Measurements from ENCODE around the gene PSMD10. TPM values are rescaled to one million over a fixed set of nuclear protein-coding genes. Genes with fewer than 3 reads are reported as not detected.

Gene PSMD10
- total and polyA plus RNA-seq, 4 donors, result 17.7 to 21.9 (median 19.1) TPM

- Histone ChIP-seq H3K27me3 (ENCODE audit: control insufficient read depth in 4 of 4, insufficient read depth in 4 of 4, low read length in 3 of 4) (no peaks in the 10 kb centered on the region), H3K36me3 (ENCODE audit: control insufficient read depth in 4 of 4, insufficient read depth in 3 of 4, low read depth in 1 of 4, low read length in 3 of 4) (no peaks in the 10 kb centered on the region), H3K9me3 (ENCODE audit: control insufficient read depth in 4 of 4, low read length in 3 of 4) (no peaks in the 10 kb centered on the region), H3K4me1 (ENCODE audit: control insufficient read depth in 4 of 4, insufficient read depth in 4 of 4, low read length in 3 of 4) (no peaks in the 10 kb centered on the region), H3K4me3 (ENCODE audit: low read depth in 1 of 3, low read length in 3 of 3) (no peak overlapping the region), H3K9ac (ENCODE audit: low read depth in 1 of 2, low read length in 2 of 2) (no peak overlapping the region), H3K27ac (ENCODE audit: low read depth in 1 of 2, low read length in 2 of 2) (no peak overlapping the region)
- 90% methylated on average over 3 of the region's 3 CpGs for WGBS
- TF ChIP-seq REST (IDR thresholded peaks at IDR 0.05) (no peak), TAF1 (conservative IDR thresholded peaks at IDR 0.05) (no peak), RAD21 (IDR thresholded peaks at IDR 0.05) (no peak), RXRA (IDR thresholded peaks at IDR 0.05) (no peak), CTCF (IDR thresholded peaks at IDR 0.05; ENCODE audit: low read depth, low read length, missing input control) (no peak), ZBTB33 (IDR thresholded peaks at IDR 0.05) (no peak), NR2F2 (IDR thresholded peaks at IDR 0.05) (no peak), YY1 (IDR thresholded peaks at IDR 0.05) (no peak), JUND (IDR thresholded peaks at IDR 0.05) (no peak), HNF4G (IDR thresholded peaks at IDR 0.05) (no peak), MAX (IDR thresholded peaks at IDR 0.05) (no peak)
- no peak for DNase-seq (ENCODE audit: low spot score)
Observed at GRCh38 chrX:108117988-108118387, 26.6 kb upstream of the PSMD10 start.

- no peak overlapping the region for H3K27ac ChIP-seq (ENCODE audit: low read depth in 1 of 2, low read length in 2 of 2)
- TF ChIP-seq GABPA (IDR thresholded peaks at IDR 0.05 in 1 of 2, conservative IDR thresholded peaks at IDR 0.05 in 1 of 2), result no peak
- TF ChIP-seq ATF3 (IDR thresholded peaks at IDR 0.05), result no peak
- TF ChIP-seq HNF4A (conservative IDR thresholded peaks at IDR 0.05), result no peak
- no peak for TF ChIP-seq SP1 (IDR thresholded peaks at IDR 0.05)
- TF ChIP-seq HNF4G (IDR thresholded peaks at IDR 0.05), result no peak
- no peak for TF ChIP-seq FOXA2 (IDR thresholded peaks at IDR 0.05)
- TF ChIP-seq YY1 (IDR thresholded peaks at IDR 0.05), result no peak
- TF ChIP-seq FOXA1 (IDR thresholded peaks at IDR 0.05), result no peak
- no peaks in the 10 kb centered on the region for H3K4me1 ChIP-seq (ENCODE audit: control insufficient read depth in 4 of 4, insufficient read depth in 4 of 4, low read length in 3 of 4)
- no peak for DNase-seq (ENCODE audit: low spot score)
- H3K4me3 ChIP-seq (ENCODE audit: low read depth in 1 of 3, low read length in 3 of 3), result no peak overlapping the region
- H3K9me3 ChIP-seq (ENCODE audit: control insufficient read depth in 4 of 4, low read length in 3 of 4), result no peaks in the 10 kb centered on the region
- no peaks in the 10 kb centered on the region for H3K27me3 ChIP-seq (ENCODE audit: control insufficient read depth in 4 of 4, insufficient read depth in 4 of 4, low read length in 3 of 4)
- H3K9ac ChIP-seq (ENCODE audit: low read depth in 1 of 2, low read length in 2 of 2), result no peak overlapping the region
- no peaks in the 10 kb centered on the region for H3K36me3 ChIP-seq (ENCODE audit: control insufficient read depth in 4 of 4, insufficient read depth in 3 of 4, low read depth in 1 of 4, low read length in 3 of 4)
Observed at GRCh38 chrX:108114541-108114940, 23.2 kb upstream of the PSMD10 start.

Data from liver (tissue), 9 donors.